OCI-LY7 (cell line): ENCODE results near the gene DUSP21. TPM values are rescaled to one million over a fixed set of nuclear protein-coding genes. Genes with fewer than 3 reads are reported as not detected.

ENCODE experiments used
- BruUV-seq: library from RNA; stranded (reverse); fragments of 400-500 nt; replicated peaks from 2 replicates; lab custom pipeline; 2021; lab: Mats Ljungman, UMichigan
- CTCF ChIA-PET: fragments of 300-600 bp; sonication (Branson Sonifier 250); formaldehyde crosslinking; loops from one replicate; lab custom pipeline; 2022; ENCODE audit warnings: antibody characterized with exemption; ENCODE audit not compliant: unreplicated experiment; lab: Charles Lee
- POLR2A ChIA-PET: fragments of 300-600 bp; sonication (Branson Sonifier 250); formaldehyde crosslinking; loops from one replicate; lab custom pipeline; 2022; ENCODE audit warnings: antibody characterized with exemption; lab: Charles Lee
- DNase-seq: peaks from one replicate; pipeline ENCODE4 v3.0.0-alpha.2; 2015; ENCODE audit warnings: low spot score
- H2AFZ ChIP-seq: fragments of 200-600 bp; sonication (generic), shearing (Covaris generic); 2 replicates; pipeline ENCODE4 v1.6.1; 2014; ENCODE audit warnings: mild to moderate bottlenecking, antibody characterized with exemption, low read length, moderate library complexity
- H3K27ac ChIP-seq: fragments of 200-600 bp; sonication (generic); 2 replicates; pipeline ENCODE4 v1.5.1; 2014; ENCODE audit warnings: mixed run types, low read depth, mild to moderate bottlenecking, moderate library complexity, low read length, inconsistent platforms; ENCODE audit not compliant: poor library complexity, severe bottlenecking
- H3K36me3 ChIP-seq: fragments of 200-600 bp; sonication (generic); 2 replicates; pipeline ENCODE4 v1.6.1; 2014; ENCODE audit warnings: mild to moderate bottlenecking, antibody characterized with exemption, low read length, moderate library complexity, mixed read lengths; ENCODE audit not compliant: insufficient read depth
- H3K4me1 ChIP-seq: fragments of 200-600 bp; sonication (generic); 2 replicates; pipeline ENCODE4 v1.5.1; 2014; ENCODE audit warnings: mild to moderate bottlenecking, low read length; ENCODE audit not compliant: insufficient read depth, poor library complexity, severe bottlenecking
- H3K4me2 ChIP-seq: fragments of 200-600 bp; sonication (generic); 2 replicates; pipeline ENCODE4 v1.6.1; 2014; ENCODE audit warnings: mild to moderate bottlenecking, low read length
- H3K4me3 ChIP-seq: fragments of 200-600 bp; sonication (generic); 2 replicates; pipeline ENCODE4 v1.5.1; 2014; ENCODE audit warnings: mild to moderate bottlenecking, low read depth, low read length; ENCODE audit not compliant: poor library complexity, severe bottlenecking
- H3K79me2 ChIP-seq: fragments of 200-600 bp; sonication (generic); 2 replicates; pipeline ENCODE4 v1.6.1; 2016; ENCODE audit warnings: low read depth, mild to moderate bottlenecking, low read length, moderate library complexity, mixed read lengths; ENCODE audit not compliant: insufficient read depth
- H3K9me2 ChIP-seq: fragments of 200-600 bp; sonication (generic); 2 replicates; pipeline ENCODE4 v1.6.1; 2016; ENCODE audit warnings: mild to moderate bottlenecking, low read length, mixed read lengths; ENCODE audit not compliant: insufficient read depth
- H3K9me3 ChIP-seq: fragments of 200-600 bp; sonication (generic); 2 replicates; pipeline ENCODE4 v1.6.1; 2014; ENCODE audit warnings: mild to moderate bottlenecking, mixed run types, low read length, mixed read lengths
- H4K20me1 ChIP-seq: fragments of 200-600 bp; sonication (generic); 2 replicates; pipeline ENCODE4 v1.6.1; 2014; ENCODE audit warnings: mild to moderate bottlenecking, antibody characterized with exemption, low read length, moderate library complexity, mixed read lengths; ENCODE audit not compliant: insufficient read depth
- EZH2phosphoT487 ChIP-seq: fragments of 200-600 bp; sonication (generic); IDR thresholded peaks from 2 replicates; pipeline ENCODE4 v1.6.1; 2018; ENCODE audit warnings: low read depth, borderline replicate concordance, mild to moderate bottlenecking, mixed run types, antibody characterized with exemption, low read length, moderate library complexity, mixed read lengths
- intact Hi-C: fragments of 100-400 bp; cut with micrococcal nuclease; formaldehyde crosslinking; loops from one replicate; pipeline ENCODE4 v1.10.0; 2022; ENCODE audit not compliant: unreplicated experiment
- total RNA-seq, 2 experiments: library from RNA; depleted of rRNA in 1 of 2; stranded (reverse); fragments of >200 nt in 1 of 2; shearing (Covaris generic) in 1 of 2; gene quantifications; 2 replicates each; pipeline ENCODE4 v1.2.3, GENCODE V29; 2014 to 2022
- TF ChIP-seq, protein P1 (sequence below): fragments of 200-600 bp; sonication (generic); conservative IDR thresholded peaks from 2 replicates; pipeline ENCODE4 v1.5.1; 2014; ENCODE audit warnings: mild to moderate bottlenecking, antibody characterized with exemption, low read length, moderate library complexity, mixed read lengths

The DUSP21 gene
- total RNA-seq, 2 experiments from 2014 or later: not detected

DNA sequence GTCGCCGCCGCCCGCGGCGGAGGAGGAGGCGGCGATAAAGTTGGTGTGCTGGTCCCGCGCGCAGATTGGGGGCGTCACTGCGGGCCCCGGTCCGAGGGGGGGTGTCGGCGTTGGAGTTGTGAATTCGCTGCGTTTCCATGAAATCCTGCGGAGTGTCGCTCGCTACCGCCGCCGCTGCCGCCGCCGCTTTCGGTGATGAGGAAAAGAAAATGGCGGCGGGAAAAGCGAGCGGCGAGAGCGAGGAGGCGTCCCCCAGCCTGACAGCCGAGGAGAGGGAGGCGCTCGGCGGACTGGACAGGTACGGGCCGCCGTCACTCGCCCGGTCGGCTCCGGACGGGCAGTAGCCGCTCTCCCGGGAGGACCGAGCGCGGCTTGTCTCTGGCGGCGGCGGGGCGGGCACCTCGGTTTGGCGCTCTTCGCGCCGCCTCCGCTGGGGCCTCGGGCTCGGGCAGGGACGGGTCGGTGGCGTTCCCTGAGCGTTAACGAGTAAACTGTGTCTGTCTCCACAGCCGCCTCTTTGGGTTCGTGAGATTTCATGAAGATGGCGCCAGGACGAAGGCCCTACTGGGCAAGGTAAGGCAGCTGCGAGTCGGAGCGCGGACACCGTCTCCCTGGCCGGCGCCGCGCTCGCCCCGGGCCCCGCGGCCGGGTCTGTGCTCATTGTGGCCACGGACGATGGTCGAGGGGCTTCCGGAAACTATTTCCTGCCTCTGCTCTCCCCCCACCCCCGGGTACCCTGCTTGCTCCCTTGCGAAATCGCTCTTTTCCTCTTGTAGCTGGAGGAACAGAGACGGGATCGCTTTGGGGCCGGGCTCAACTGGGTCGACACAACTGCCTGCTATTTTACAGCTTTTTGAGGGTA lies 29.8 kb downstream of the DUSP21 start:
- CTCF ChIA-PET: interaction anchor here (0.6 kb wide), 2 partner anchors 40 to 340 kb away, joined by 3 read pairs; no protein-coding TSS in a partner anchor
- Histone ChIP-seq H3K36me3 (peaks cover 14% of the 10 kb centered on the region), H2AFZ (peak overlapping the region; percentile 61; the same call in 1 of the 2 replicates), H3K4me2 (peak overlapping the region; percentile 87), H3K9me3 (no peaks in the 10 kb centered on the region), H3K27ac (peak overlapping the region; percentile 87), H3K79me2 (peaks cover 59% of the 10 kb centered on the region), H3K4me3 (peak overlapping the region; percentile 73), H3K9me2 (no peaks in the 10 kb centered on the region), H4K20me1 (peaks cover 7% of the 10 kb centered on the region; the same call in 1 of the 2 replicates), H3K4me1 (peaks cover 5% of the 10 kb centered on the region)
- POLR2A ChIA-PET: interaction anchor here (0.5 to 1.0 kb wide), 5 partner anchors 13 to 1971 kb away, joined by 3 to 6 read pairs (median 4); no protein-coding TSS in a partner anchor
- no TSS peak for BruUV-seq
- TF ChIP-seq EZH2phosphoT487: no peak
- TF ChIP-seq, protein P1, sequence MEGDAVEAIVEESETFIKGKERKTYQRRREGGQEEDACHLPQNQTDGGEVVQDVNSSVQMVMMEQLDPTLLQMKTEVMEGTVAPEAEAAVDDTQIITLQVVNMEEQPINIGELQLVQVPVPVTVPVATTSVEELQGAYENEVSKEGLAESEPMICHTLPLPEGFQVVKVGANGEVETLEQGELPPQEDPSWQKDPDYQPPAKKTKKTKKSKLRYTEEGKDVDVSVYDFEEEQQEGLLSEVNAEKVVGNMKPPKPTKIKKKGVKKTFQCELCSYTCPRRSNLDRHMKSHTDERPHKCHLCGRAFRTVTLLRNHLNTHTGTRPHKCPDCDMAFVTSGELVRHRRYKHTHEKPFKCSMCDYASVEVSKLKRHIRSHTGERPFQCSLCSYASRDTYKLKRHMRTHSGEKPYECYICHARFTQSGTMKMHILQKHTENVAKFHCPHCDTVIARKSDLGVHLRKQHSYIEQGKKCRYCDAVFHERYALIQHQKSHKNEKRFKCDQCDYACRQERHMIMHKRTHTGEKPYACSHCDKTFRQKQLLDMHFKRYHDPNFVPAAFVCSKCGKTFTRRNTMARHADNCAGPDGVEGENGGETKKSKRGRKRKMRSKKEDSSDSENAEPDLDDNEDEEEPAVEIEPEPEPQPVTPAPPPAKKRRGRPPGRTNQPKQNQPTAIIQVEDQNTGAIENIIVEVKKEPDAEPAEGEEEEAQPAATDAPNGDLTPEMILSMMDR: no peak
- intact Hi-C loops: loop anchor here (2.0 to 5.0 kb wide), 3 partner anchors 33 to 331 kb away; partner anchors contain the start of gene FUNDC1
- DNase-seq: peak; percentile 45

DNA sequence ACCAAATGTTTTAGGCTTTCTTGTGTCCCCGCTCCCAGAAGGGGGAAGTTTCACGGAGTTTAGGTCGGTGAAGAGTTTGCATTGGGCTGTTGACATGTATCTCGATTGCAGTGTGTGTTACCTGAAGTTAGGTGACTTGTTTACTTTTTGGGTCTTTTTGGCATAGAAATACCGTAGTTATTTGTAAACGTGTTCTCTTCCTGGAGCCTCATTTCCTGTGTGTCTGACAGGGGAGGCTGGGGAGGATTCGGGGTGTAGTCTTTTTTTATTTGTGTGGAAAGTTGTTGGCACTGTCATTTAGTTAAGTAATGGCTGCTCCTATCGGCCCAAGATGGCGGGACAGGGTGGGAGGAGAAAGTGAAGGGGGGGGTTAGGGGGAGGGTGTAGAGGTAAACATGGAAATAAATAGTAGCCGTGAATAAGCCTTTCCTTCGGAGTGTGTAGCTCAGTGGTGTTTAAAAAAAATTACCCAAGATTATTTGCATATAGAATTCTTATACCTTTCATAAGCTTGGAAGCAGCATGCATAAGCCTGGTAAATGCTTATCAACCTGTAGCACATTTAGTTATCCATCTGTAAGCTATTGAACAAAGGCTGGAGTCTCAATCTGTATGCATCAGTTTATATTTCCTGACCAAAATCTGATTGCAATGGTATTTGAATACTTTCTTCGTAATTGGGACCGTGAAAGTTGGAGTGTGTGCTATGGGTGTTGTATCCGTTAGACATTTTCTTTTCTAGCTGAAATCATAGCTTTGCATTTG lies 30.8 kb downstream of the DUSP21 start:
- Histone ChIP-seq H3K4me2 (peak overlapping the region; percentile 87), H3K9me2 (no peaks in the 10 kb centered on the region), H3K4me1 (peaks cover 5% of the 10 kb centered on the region), H3K9me3 (no peaks in the 10 kb centered on the region), H3K27ac (peak overlapping the region; percentile 87), H3K4me3 (peak overlapping the region; percentile 73), H4K20me1 (peaks cover 7% of the 10 kb centered on the region; the same call in 1 of the 2 replicates), H2AFZ (no peak overlapping the region), H3K36me3 (peaks cover 22% of the 10 kb centered on the region), H3K79me2 (peaks cover 68% of the 10 kb centered on the region)
- peak; percentile 37 for DNase-seq
- no peak for TF ChIP-seq EZH2phosphoT487
- TF ChIP-seq, protein P1: no peak
- ChIA-PET POLR2A (interaction anchor here (0.5 to 1.1 kb wide), 7 partner anchors 11 to 314 kb away, joined by 3 to 5 read pairs (median 3); no protein-coding TSS in a partner anchor), CTCF (interaction anchor here (0.6 kb wide), 1 partner anchor 39 kb away, joined by 3 read pairs; no protein-coding TSS in a partner anchor)
- BruUV-seq: TSS peak; percentile 56
- intact Hi-C loops: loop anchor here (5.0 kb wide), 1 partner anchor 198 kb away; no protein-coding TSS in a partner anchor
